Activated CD4-positive, alpha-beta T cell treated with anti-CD3 and anti-CD28 coated beads, Interleukin-2, amount 50 U/mL, for 1 hour (primary cell): ENCODE measurements around the gene STARD13.

Source experiments
- DNase-seq: peaks from one replicate; pipeline ENCODE4 v3.0.0-alpha.2; 2020

STARD13 gene, protein sequence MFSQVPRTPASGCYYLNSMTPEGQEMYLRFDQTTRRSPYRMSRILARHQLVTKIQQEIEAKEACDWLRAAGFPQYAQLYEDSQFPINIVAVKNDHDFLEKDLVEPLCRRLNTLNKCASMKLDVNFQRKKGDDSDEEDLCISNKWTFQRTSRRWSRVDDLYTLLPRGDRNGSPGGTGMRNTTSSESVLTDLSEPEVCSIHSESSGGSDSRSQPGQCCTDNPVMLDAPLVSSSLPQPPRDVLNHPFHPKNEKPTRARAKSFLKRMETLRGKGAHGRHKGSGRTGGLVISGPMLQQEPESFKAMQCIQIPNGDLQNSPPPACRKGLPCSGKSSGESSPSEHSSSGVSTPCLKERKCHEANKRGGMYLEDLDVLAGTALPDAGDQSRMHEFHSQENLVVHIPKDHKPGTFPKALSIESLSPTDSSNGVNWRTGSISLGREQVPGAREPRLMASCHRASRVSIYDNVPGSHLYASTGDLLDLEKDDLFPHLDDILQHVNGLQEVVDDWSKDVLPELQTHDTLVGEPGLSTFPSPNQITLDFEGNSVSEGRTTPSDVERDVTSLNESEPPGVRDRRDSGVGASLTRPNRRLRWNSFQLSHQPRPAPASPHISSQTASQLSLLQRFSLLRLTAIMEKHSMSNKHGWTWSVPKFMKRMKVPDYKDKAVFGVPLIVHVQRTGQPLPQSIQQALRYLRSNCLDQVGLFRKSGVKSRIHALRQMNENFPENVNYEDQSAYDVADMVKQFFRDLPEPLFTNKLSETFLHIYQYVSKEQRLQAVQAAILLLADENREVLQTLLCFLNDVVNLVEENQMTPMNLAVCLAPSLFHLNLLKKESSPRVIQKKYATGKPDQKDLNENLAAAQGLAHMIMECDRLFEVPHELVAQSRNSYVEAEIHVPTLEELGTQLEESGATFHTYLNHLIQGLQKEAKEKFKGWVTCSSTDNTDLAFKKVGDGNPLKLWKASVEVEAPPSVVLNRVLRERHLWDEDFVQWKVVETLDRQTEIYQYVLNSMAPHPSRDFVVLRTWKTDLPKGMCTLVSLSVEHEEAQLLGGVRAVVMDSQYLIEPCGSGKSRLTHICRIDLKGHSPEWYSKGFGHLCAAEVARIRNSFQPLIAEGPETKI

DNA sequence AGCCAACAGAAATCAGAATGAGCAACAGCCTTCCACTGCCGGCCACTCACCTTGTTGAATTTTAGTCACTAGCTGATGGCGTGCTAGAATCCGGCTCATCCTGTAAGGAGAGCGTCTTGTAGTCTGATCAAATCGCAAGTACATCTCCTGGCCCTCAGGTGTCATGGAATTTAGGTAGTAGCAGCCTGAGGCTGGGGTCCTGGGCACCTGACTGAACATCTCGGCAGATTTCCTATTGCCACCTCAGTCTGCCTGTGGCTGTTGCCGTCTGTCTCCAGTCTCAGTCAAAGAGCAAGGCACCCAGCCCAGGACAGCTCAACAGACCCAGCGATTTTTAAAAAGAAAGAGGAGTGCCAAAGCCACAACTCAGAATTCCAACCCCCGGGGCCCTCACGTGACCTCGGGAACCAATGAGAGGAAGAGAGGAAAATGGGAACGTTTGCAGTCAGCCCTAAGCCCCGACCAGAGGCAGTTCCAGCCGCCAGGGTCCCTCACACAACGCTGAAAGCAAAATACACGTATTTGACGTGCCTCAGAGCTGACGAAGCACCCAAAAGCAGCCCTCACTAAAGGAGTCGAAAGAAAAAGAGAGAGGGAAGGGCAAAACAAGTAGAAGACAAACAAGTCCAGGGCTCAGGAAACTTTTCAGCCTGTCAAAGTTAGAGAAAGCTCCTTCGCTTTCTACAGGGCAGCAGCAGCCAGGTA, at the start of gene STARD13:
TSS of gene STARD13 (minus strand) at position 336 of the 705 bp plus-strand sequence. CDS start at position 219, 117 bp downstream.
- DNase-seq, result peak; percentile 1

DNA sequence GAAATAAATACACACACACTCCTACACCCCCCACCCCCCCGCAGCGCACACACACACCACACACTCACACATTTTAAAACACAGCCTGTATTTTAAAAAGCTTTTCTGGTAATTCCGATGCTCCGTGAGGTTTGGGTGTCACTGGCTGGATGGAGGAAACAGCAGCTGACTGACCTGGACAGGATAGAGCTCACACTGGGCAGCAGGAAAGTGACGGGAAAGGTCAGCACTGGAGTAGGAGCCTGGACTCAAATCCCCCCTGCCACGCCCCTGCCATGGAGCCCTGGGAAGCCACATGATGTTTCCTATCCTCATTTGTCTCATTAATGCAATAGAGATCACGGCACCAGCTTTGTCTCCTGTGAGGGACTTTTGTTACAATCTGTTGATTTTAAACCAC, 49.3 kb upstream of the STARD13 start:
- no peak for DNase-seq

DNA sequence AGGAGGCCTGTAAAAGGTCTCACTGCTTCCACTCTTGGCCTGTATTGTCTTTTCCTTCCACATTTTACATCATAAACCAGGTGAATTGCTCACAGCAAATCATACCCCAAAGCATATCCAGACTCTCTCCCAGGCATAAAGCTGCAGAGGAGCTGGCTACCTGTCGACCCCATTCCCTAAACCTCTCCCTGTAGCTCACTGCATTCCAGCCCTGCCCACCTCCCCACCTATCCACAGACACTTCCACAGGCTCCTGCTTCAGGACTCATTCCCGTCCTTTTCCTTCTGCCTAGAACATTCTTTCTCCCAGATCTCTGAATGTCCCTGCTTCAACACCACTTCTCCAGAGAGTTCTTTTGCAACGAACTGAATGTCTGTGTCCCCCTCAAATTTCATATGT, 46.4 kb upstream of the STARD13 start:
- no peak for DNase-seq

DNA sequence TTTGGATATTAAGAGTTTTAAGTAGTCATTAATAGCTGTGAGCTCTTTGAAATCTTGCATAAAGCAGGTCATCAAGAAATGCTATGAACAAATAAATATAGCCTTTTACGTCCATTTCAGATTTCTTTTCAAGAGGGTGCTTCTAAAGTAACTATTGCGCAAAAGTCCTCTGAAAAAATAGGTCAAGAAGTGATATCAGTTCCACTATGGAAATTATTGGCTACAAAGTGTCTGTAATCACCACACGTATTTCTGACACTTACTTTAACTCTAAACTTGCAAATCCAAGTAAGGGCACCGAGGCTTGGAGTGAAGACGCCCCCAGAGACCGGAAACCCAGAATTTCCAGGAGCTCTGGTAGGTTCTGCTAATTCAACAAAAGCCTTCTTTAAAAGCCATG, 44.9 kb upstream of the STARD13 start:
- no peak for DNase-seq

DNA sequence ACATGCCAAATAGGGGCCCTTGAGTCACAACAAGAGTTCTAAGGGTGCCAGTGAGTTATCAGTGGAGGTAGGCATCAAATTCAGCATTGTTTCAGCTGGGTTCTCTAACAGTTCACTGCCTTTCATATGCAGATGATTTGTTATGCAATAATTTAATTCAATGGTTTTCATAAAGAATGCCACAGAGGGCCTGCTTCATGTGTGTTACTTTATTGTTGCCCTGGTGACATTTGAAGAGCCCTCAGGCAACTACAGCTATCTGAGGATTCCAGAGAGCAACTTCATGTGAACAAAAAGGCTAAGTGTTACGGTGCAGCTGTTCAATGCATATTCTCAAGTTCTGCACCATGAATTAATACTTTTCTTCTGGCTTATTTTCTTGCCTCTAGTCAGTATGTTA, 43.1 kb upstream of the STARD13 start:
- DNase-seq, result no peak

DNA sequence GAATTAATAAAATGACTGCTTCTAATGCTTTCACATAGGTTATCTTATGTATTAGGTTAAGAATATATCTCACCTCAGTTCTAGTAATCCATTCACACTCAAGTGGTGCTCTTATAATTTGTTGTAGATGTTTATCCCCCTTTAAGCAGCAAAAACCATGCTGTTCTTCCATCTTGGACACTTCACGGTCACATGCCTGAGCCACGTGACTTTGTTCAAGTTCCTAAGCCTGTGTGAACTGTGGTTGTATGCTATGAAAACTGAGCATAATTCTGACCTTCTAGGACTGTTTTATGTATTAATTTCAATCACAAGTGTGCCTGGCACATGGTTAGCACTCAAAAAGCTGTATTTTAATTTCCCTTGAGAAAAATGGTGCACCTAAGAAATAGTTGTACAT, 41.2 kb upstream of the STARD13 start:
- no peak for DNase-seq

DNA sequence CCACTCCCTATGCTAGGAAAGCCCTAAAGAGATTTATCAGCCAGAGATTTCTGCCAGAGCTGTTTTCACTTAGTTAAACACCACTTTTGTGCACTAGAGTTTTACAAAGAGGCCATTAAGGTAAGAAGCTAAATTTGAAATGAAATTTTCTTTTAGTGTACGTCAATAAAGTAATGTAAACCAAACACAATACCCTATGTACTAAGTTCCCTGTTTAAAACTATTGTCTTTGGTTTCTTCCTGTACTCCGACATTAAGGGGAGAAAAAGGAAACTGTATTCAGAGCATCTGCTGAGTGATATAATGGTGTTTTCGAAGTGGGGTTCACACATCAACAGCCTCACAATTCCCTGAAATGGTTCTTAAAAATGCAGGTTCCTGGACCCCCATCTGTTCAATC, 40.7 kb upstream of the STARD13 start:
- DNase-seq, result no peak

DNA sequence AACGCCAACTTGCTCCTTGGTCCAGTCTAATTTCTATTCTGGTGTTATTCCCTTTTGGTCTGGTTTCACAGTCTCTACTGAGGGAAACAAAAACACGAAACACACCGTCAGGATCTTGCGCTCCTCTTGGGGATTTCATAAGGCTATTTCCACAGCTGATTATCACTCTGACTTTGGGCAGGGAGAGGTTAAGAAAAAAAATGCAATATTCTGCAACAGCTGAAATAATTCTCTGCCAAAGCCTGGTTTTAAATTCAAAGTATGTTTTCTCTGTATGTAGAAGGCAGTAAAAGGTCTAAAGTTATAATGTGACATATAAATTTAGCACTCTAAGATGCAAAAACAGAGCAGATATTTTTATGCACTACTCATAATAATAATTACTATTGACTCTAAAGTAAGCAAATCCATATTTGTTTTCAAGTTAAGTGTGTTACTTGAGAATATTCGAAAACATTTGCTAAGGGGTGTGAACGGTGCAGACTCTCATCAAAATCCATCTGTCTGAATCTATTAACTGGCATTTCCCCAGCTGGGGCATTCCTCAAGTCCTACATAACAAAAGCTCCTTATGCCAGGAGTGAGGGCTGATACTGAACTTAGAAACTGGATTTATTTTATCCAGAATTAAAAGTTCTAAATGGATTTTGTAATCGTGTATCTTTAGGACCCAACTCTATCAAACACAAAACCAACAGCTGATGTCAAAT, 38.4 kb upstream of the STARD13 start:
- no peak for DNase-seq

DNA sequence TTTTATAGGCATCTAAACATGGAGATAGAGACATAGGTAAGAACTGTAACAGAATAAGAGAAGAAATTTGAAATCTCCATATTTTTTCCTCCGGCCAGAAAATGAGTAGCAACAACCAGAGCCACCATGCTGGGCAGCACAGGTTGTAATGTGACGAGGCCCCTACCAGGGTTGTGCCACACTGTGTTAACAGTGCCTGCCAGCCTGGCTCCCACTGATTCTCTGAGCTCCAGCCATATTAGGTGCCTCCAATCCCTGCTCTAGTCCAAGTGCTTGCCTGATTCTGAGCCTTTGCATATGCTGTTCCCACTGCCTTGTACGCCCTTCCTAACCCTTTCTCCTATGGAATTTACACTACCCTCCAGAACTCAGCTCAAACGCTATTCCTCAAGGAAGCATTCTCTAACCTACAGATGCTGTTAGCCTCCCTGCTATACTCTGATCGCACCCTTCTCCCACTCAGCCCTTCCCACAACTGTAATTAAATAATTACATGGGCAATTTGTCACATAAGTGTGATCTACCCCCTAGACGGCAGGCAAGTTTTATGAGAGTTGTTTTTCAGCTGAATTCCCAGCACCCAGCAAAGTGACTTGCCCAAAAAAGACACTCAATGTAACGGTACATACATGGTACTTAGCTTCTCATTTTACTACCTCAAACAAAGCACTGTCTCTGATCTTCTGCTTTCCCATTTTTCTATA, 37.6 kb upstream of the STARD13 start:
- no peak for DNase-seq

DNA sequence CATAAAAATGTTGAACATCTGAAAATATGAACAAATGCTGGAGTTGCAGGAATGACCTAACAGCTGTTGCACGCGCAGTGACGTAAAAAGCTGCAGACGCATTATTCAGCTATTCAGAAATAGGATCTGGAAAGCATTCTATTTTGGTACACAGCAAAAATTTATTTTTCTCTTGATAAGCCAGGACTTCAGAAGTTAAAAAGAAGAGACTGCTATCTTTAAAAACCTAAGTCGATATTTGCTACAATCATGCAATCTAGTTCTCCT, 36.9 kb upstream of the STARD13 start:
- DNase-seq, result no peak

DNA sequence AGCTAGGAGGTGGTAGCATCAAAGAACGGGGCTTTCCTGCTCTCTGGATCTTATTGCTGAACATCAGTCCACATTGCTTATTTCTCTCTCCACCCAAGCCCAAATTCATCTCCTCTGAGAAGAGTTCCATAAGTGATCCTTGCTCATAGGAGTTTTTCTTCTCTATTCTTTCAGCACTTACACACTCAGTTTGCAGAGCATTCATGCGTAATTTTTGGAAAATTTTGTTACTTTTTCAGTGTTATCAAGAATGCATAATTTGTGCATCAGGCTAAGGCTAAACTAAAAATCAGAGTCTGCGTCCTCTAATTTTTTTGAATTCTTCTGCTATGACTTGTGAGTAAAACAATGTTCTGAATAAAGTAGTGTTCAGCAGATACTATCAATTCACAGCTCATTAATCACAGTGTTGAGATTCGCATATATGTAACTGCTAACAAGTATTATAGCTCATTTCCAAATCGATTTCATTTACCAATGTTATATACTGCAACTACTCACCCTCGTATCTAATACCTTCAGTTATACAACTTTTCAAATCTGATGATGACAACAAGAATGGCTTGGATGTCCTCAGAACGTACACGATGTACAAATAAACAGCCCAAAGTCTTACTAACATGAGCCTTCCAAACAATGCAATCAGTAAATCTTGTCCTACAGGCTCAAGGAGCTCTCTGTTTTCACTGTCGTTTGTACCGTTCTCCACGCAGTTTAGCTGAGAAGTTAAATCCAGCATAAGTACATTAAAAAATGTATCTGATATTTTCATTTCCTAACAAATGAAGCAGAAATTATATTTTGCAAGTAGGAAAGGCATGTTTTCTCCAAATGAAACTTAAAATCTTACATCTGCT, 36.4 kb upstream of the STARD13 start:
- DNase-seq, result no peak

DNA sequence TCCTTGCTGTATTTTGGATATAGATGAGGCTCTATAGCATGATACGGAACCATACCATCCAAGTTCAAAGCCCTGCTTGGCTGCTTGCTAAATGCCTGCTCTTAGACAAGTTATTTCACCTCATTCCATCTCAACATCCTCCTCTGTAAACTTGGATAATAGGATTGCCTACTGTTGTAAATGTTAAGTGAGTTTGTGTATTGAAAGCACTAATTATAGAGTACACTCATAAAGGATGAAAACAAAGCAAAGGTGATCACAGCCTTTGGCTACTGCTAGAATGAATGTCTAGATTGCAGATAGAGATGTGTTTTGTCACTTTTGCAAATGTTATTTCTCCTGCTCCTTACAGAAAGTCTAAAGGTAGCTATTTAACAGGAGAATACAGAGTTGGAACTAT, 34.3 kb upstream of the STARD13 start:
- DNase-seq, result no peak

DNA sequence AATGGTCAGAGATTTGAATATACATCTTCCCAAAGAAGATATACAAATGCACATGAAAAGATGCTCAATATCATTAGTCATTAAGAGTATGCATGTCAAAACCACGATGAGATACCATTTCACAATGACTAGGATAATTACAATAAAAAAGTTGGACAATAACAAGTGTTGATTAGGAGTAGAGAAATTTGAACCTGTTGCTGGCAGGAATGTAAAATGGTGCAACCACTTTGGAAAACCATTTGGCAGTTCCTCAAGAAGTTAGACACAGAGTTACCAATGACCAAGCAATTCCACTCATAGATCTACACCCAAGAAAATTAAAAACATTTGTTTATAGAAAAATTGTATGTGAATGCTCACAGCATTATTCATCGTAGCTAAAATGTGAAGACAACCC, 33.2 kb upstream of the STARD13 start:
- no peak for DNase-seq

DNA sequence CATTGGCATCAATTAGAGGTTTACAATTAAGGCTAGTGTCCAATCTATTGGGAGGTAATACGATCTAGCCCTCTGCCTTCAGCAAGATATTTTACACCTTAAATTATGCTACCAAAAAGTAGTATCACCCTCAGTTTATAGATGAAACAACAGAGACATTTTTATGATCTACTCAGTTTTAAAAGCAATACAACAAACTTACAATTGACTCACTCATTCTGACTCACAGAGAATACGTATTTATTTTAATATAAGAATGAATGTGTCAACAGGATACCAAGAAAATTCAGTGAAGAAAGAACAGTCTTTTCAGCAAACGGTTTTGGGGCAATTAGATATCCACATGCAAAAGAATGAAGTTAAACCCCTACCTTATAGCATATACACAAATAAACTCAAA, 32.5 kb upstream of the STARD13 start:
- no peak for DNase-seq

DNA sequence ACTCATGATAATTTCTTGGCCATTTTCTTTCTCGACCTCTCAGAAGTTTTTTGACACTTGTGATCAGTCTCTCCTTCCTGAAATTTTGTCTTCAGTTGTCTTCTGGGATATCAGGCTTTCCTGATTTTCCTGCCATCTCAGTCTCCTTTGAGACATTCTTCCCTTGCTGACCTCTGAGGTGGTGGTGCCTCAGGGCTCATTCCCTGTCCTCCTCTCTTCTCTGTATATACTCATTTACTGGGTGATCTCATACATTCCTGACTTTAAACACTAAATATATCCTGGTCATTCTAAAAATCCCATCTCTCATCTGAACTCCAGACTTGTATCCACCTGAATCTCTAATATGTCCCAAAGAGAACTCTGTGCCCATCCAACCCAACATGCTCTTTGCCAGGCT, 31.3 kb upstream of the STARD13 start:
- no peak for DNase-seq

DNA sequence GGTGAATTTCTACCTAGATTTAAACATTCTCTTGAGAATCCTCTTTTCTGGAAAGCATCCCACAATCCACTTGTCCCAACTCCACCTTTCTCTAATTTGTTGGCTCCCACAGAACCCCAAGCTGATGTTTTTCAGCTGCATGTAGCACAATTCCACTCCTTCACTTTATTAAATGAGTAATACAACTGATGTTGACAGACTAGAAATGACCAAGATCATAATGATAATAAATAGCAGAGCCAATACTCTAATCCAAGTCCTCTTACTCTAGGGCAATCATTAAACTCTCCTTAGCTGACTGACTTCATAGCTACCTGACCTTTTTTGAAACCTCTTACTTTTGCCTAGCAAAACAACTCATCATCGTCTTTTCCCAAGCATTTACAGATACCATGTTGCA, 27.9 kb upstream of the STARD13 start:
- DNase-seq, result no peak

DNA sequence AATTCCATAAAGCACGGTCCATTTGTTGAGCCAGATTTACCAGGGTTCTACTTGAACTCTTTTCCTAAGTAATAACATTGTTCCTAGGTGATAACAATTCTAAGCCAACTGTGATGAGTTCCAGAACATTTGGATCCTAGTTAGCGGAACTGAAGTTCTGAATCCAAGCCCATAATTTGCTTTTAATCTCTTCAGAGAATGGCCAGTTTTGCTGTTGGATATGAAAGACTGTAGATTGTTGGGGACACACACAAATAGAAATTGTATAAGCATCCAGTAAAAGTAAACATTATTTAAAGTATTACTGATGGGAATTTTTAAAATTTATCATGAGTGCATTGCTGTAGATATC, 27.3 kb upstream of the STARD13 start:
- DNase-seq, result no peak

DNA sequence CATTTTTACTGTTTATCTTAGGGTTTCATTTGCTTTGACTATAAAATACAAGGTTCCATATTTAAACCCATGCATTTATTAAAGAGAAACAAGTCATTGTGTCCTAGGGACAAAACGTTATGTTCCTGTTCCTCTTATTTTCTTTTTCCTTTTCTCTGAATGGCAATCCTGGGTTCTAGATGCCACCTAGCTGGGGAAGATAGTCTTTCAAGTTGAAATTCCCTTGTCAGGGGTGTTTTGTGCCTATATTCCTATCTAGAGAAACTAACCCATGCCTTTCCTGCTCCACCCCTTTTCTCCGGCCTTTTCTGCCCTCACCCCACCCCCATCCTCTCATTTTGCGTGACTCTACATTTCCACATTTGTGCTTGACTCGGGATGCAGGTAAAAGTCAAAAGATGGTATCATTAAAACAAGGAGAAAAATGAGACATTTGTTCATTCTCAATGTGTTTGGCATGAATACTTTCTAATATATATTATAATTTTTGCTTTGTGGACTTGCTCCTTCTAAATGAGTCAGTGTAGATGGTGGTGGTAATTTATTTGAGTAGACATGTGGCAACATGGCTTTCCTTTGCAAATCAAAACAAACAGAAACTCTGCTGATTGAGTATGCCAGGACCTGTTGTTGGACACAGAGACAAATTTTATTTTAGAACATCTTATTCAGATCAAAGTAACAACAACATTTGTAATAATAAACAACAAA, 26.8 kb upstream of the STARD13 start:
- no peak for DNase-seq

DNA sequence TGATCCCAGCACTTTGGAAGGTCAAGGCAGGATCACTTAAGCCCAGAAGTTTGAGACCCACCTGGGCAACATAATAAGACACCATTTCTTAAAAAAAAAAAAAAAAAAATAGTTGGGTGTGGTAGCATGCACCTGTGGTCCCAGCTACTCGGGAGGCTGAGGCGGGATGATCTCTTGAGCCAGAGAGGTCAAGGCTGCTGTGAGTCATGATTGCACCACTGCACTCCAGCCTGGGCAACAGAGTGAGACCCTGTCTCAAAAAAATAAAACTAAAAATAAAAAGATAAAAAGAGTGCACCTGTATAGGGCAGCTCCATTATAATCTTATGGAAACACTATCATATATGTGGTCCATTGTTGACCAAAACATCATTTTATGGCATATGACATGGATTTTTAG, 25.5 kb upstream of the STARD13 start:
- no peak for DNase-seq

DNA sequence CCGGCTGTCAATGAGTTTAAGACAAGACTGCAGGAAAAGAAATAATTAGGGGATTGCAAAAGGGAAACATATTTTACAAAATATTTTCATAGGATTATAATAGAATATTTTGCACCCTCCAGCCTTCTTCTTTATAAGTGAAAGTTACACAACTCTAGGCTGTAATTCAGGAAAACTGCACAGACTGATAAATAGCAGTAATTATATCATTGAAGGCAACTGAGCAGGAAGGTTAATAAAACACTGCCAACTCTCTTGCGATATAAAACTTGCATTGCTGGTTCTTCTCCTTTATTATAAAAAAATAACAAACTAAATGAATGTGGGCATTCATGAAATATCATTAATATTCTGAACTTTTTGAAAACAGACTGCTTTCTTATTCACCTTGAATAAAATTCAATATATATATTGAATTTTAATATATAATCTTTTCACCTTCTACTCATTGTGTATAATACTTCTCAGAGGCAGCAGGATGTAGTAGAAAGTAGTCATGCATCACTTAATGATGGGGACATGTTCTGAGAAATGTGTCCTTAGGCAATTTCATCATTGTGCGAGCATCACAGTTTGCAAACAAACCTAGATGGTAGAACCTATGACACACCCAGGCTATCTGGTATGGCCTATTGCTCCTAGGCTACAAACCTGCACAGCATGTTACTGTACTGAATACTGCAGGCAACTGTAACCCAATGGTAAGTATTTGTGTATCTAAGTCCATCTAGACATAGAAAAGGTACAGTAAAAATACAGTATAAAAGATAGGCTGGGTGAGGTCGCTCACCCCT, 24.9 kb upstream of the STARD13 start:
- DNase-seq, result no peak
